ENCODE measurements around the gene ZFHX3. TPM values are rescaled to one million over a fixed set of nuclear protein-coding genes. Genes with fewer than 3 reads are reported as not detected.

The ZFHX3 gene
- total and polyA plus RNA-seq, 9 of the 15 experiments (the other 6 are each of a cell fraction or from before 2014, with no cell fraction given) = 0.01 to 0.23 (median 0.06) TPM; not detected in 4

GRCh38 chr16:73036074-73036826 is 11.7 kb downstream of the ZFHX3 start (continued):
- no peak for TF ChIP-seq TOE1 (IDR thresholded peaks at IDR 0.05; ENCODE audit: borderline replicate concordance)
- no peak for TF ChIP-seq TOE1 (CRISPR knock-in tag; IDR thresholded peaks at IDR 0.05; ENCODE audit: borderline replicate concordance, low read depth)
- no peak for TF ChIP-seq ETV6 (IDR thresholded peaks at IDR 0.05; ENCODE audit: borderline replicate concordance in 1 of 2, low read depth in 2 of 2, low read length in 1 of 2)
- no peak for TF ChIP-seq ETV6 (CRISPR knock-in tag; IDR thresholded peaks at IDR 0.05; ENCODE audit: borderline replicate concordance)
- no peak for TF ChIP-seq TEAD1 (CRISPR knock-in tag; IDR thresholded peaks at IDR 0.05)
- TF ChIP-seq ZNF277 (CRISPR knock-in tag; IDR thresholded peaks at IDR 0.05; ENCODE audit: borderline replicate concordance) = no peak
- TF ChIP-seq JUNB (CRISPR knock-in tag; conservative IDR thresholded peaks at IDR 0.05) = no peak
- TF ChIP-seq ZNF695 (CRISPR knock-in tag; IDR thresholded peaks at IDR 0.05) = no peak
- TF ChIP-seq HMGN3 (IDR thresholded peaks at IDR 0.05; ENCODE audit: borderline replicate concordance, extremely low read depth, insufficient read length, low read depth, low read length) = no peak
- TF ChIP-seq EP300 (IDR thresholded peaks at IDR 0.05; ENCODE audit: low read length) = no peak
- TF ChIP-seq ZNF740 (CRISPR knock-in tag; IDR thresholded peaks at IDR 0.05) = no peak
- no peak for TF ChIP-seq ZNF740 (tag; IDR thresholded peaks at IDR 0.05)
- no peak for TF ChIP-seq BCL6 (CRISPR knock-in tag; IDR thresholded peaks at IDR 0.05)
- TF ChIP-seq ZNF609 (CRISPR knock-in tag; IDR thresholded peaks at IDR 0.05; ENCODE audit: borderline replicate concordance) = no peak
- no peak for TF ChIP-seq GATA2 (CRISPR knock-in tag; IDR thresholded peaks at IDR 0.05)
- no peak for TF ChIP-seq SREBF1 (IDR thresholded peaks at IDR 0.05; ENCODE audit: borderline replicate concordance, low read depth, low read length)
- no peak for TF ChIP-seq ARNT (IDR thresholded peaks at IDR 0.05)
- TF ChIP-seq ZNF76 (CRISPR knock-in tag; IDR thresholded peaks at IDR 0.05; ENCODE audit: borderline replicate concordance) = no peak
- no peak for TF ChIP-seq NUFIP1 (IDR thresholded peaks at IDR 0.05; ENCODE audit: partially characterized antibody)

All from K562 (cell line).